Large intestine (tissue), 3 donors: Measurements from ENCODE around the gene NEO1. TPM values are rescaled to one million over a fixed set of nuclear protein-coding genes. Genes with fewer than 3 reads are reported as not detected.
A peak's percentile ranks its signal among the peaks of the same experiment; 100 is the strongest.

Experiments used
- DNase-seq, 2 donors: peaks; one replicate each; pipeline versions ENCODE4 v3.0.0 to v3.0.0-alpha.2; 2013
- H3K27ac ChIP-seq: one replicate; pipeline ENCODE4 v1.5.1; 2013; ENCODE audit warnings: low read length
- H3K27me3 ChIP-seq: 2 replicates; pipeline ENCODE4 v1.6.1; 2013; ENCODE audit warnings: low read length; ENCODE audit not compliant: control insufficient read depth, insufficient read depth
- H3K36me3 ChIP-seq: 2 replicates; pipeline ENCODE4 v1.6.1; 2013; ENCODE audit warnings: low read length; ENCODE audit not compliant: control insufficient read depth, insufficient read depth
- H3K4me1 ChIP-seq: one replicate; pipeline ENCODE4 v1.6.1; 2013; ENCODE audit warnings: low read length; ENCODE audit not compliant: control insufficient read depth, insufficient read depth
- H3K4me3 ChIP-seq: one replicate; pipeline ENCODE4 v1.5.1; 2013; ENCODE audit warnings: low read length
- H3K9me3 ChIP-seq: one replicate; pipeline ENCODE4 v1.6.1; 2013; ENCODE audit warnings: mild to moderate bottlenecking, low read depth, low read length, moderate library complexity; ENCODE audit not compliant: control insufficient read depth
- WGBS: methylation state at CpG from one replicate; pipeline ENCODE4 v1.1.5; 2013; ENCODE audit warnings: low lambda C conversion rate; ENCODE audit not compliant: insufficient coverage; 5-methylcytosine and 5-hydroxymethylcytosine counted together
- polyA plus RNA-seq: library from polyadenylated mRNA; unstranded; fragments of 120-200 nt; gene quantifications from one replicate; pipeline ENCODE4 v1.2.1, GENCODE V29; 2013

Gene NEO1
- polyA plus RNA-seq, 1 donor = 135 TPM

- Histone ChIP-seq H3K4me1 (no peaks in the 10 kb centered on the region), H3K36me3 (no peaks in the 10 kb centered on the region)
- no CpG with 5 or more reads among the region's 8 CpGs for WGBS
Observed at GRCh38 chr15:73337187-73337586, 284.9 kb downstream of the NEO1 start.

GRCh38 chr15:73338058-73338457, 285.8 kb downstream of the NEO1 start:
- no CpG with 5 or more reads among the region's 6 CpGs for WGBS
- no peak for DNase-seq
- no peak overlapping the region for H3K4me3 ChIP-seq
- no peaks in the 10 kb centered on the region for H3K27me3 ChIP-seq
- H3K4me1 ChIP-seq = no peaks in the 10 kb centered on the region
- no peak overlapping the region for H3K27ac ChIP-seq
- H3K9me3 ChIP-seq = no peaks in the 10 kb centered on the region
- no peaks in the 10 kb centered on the region for H3K36me3 ChIP-seq

More at GRCh38 chr15:73337187-73337586, 284.9 kb downstream of the NEO1 start:
- no peak for DNase-seq
- no peaks in the 10 kb centered on the region for H3K27me3 ChIP-seq
- no peak overlapping the region for H3K27ac ChIP-seq
- no peak overlapping the region for H3K4me3 ChIP-seq
- H3K9me3 ChIP-seq = no peaks in the 10 kb centered on the region

- H3K36me3 ChIP-seq = no peaks in the 10 kb centered on the region
- H3K27me3 ChIP-seq = no peaks in the 10 kb centered on the region
- H3K4me1 ChIP-seq = no peaks in the 10 kb centered on the region
- no peaks in the 10 kb centered on the region for H3K9me3 ChIP-seq
- H3K27ac ChIP-seq = no peak overlapping the region
- WGBS = no CpG with 5 or more reads among the region's 9 CpGs
- H3K4me3 ChIP-seq = no peak overlapping the region
- no peak for DNase-seq
Observed at GRCh38 chr15:73338606-73339374, 286.5 kb downstream of the NEO1 start.

GRCh38 chr15:73340502-73341192, 288.4 kb downstream of the NEO1 start:
- DNase-seq = no peak
- no peaks in the 10 kb centered on the region for H3K4me1 ChIP-seq
- no CpG with 5 or more reads among the region's 9 CpGs for whole genome bisulfite sequencing
- no peaks in the 10 kb centered on the region for H3K36me3 ChIP-seq
- no peaks in the 10 kb centered on the region for H3K27me3 ChIP-seq
- no peak overlapping the region for H3K4me3 ChIP-seq
- H3K27ac ChIP-seq = no peak overlapping the region
- H3K9me3 ChIP-seq = no peaks in the 10 kb centered on the region

GRCh38 chr15:73341886-73342600, 289.8 kb downstream of the NEO1 start:
- WGBS = no CpG with 5 or more reads among the region's 14 CpGs
- no peaks in the 10 kb centered on the region for H3K27me3 ChIP-seq
- H3K4me3 ChIP-seq = no peak overlapping the region
- DNase-seq = no peak
- no peaks in the 10 kb centered on the region for H3K4me1 ChIP-seq
- H3K36me3 ChIP-seq = no peaks in the 10 kb centered on the region
- H3K9me3 ChIP-seq = no peaks in the 10 kb centered on the region
- no peak overlapping the region for H3K27ac ChIP-seq

- Histone ChIP-seq H3K4me3 (no peak overlapping the region), H3K27ac (no peak overlapping the region), H3K36me3 (no peaks in the 10 kb centered on the region), H3K27me3 (no peaks in the 10 kb centered on the region), H3K4me1 (no peaks in the 10 kb centered on the region), H3K9me3 (no peaks in the 10 kb centered on the region)
- WGBS = no CpG with 5 or more reads among the region's 3 CpGs
- DNase-seq = no peak
Observed at GRCh38 chr15:73344056-73344455, 291.8 kb downstream of the NEO1 start.

GRCh38 chr15:73345658-73346057, 293.4 kb downstream of the NEO1 start:
- no peak for DNase-seq
- Histone ChIP-seq H3K36me3 (no peaks in the 10 kb centered on the region), H3K27ac (no peak overlapping the region), H3K4me3 (no peak overlapping the region), H3K9me3 (no peaks in the 10 kb centered on the region), H3K4me1 (no peaks in the 10 kb centered on the region), H3K27me3 (no peaks in the 10 kb centered on the region)
- no CpG with 5 or more reads among the region's 7 CpGs for WGBS

GRCh38 chr15:73346735-73347312, 294.6 kb downstream of the NEO1 start:
- no peaks in the 10 kb centered on the region for H3K9me3 ChIP-seq
- H3K4me1 ChIP-seq = no peaks in the 10 kb centered on the region
- H3K36me3 ChIP-seq = no peaks in the 10 kb centered on the region
- no peak overlapping the region for H3K4me3 ChIP-seq
- DNase-seq = peak; percentile 43 to 56
- peaks cover 4% of the 10 kb centered on the region for H3K27me3 ChIP-seq
- WGBS = no CpG with 5 or more reads among the region's 9 CpGs
- no peak overlapping the region for H3K27ac ChIP-seq

GRCh38 chr15:73349191-73349590, 296.9 kb downstream of the NEO1 start:
- no peaks in the 10 kb centered on the region for H3K36me3 ChIP-seq
- H3K4me1 ChIP-seq = peaks cover 4% of the 10 kb centered on the region
- H3K27ac ChIP-seq = no peak overlapping the region
- no peak for DNase-seq
- peaks cover 4% of the 10 kb centered on the region for H3K27me3 ChIP-seq
- H3K9me3 ChIP-seq = no peaks in the 10 kb centered on the region
- no peak overlapping the region for H3K4me3 ChIP-seq

GRCh38 chr15:73352082-73352481, 299.8 kb downstream of the NEO1 start:
- Histone ChIP-seq H3K27me3 (peaks cover 4% of the 10 kb centered on the region), H3K27ac (no peak overlapping the region), H3K36me3 (no peaks in the 10 kb centered on the region), H3K4me1 (peaks cover 4% of the 10 kb centered on the region), H3K9me3 (no peaks in the 10 kb centered on the region), H3K4me3 (no peak overlapping the region)
- DNase-seq = no peak
- WGBS = 80% methylated on average over 3 of the region's 10 CpGs
